Stimulated activated CD8-positive, alpha-beta memory T cell treated with anti-CD3 and anti-CD28 coated beads, Interleukin-2, amount 100 ng/mL, for 48 hours (primary cell): ENCODE results near the gene PCYT2.

Experiments
- DNase-seq, 2 donors: peaks; one replicate each; pipeline ENCODE4 v3.0.0-alpha.2; 2020; ENCODE audit warnings: low read depth in 2 of 2

The PCYT2 gene

GRCh38 chr17:81914103-81914850 lies 3.1 kb upstream of the PCYT2 start:
- DNase-seq: no peak

- DNase-seq: no peak
These were observed 2.3 kb upstream of the PCYT2 start for GRCh38 chr17:81913394-81914102.

- DNase-seq: no peak
These were observed 1.5 kb upstream of the PCYT2 start for GRCh38 chr17:81912441-81913309.

- no peak for DNase-seq
These were observed 770 bp upstream of the PCYT2 start for GRCh38 chr17:81911969-81912368.

GRCh38 chr17:81910840-81911276 lies 341 bp downstream of the PCYT2 start:
- no peak for DNase-seq

GRCh38 chr17:81909966-81910839 lies 996 bp downstream of the PCYT2 start:
- DNase-seq: no peak

- DNase-seq: no peak
These were observed 2.0 kb downstream of the PCYT2 start for GRCh38 chr17:81909231-81909630.

- DNase-seq: no peak
These were observed 2.4 kb downstream of the PCYT2 start for GRCh38 chr17:81908793-81909192.

GRCh38 chr17:81907219-81908145 lies 3.7 kb downstream of the PCYT2 start:
- DNase-seq: no peak

- DNase-seq: no peak
These were observed 4.6 kb downstream of the PCYT2 start for GRCh38 chr17:81906476-81907218.

GRCh38 chr17:81905993-81906392 lies 5.2 kb downstream of the PCYT2 start:
- DNase-seq: no peak

- DNase-seq: no peak
These were observed 5.7 kb downstream of the PCYT2 start for GRCh38 chr17:81905424-81905875.

GRCh38 chr17:81904600-81905423 lies 6.4 kb downstream of the PCYT2 start:
- DNase-seq: no peak

- no peak for DNase-seq
These were observed 7.2 kb downstream of the PCYT2 start for GRCh38 chr17:81903896-81904599.

- no peak for DNase-seq
These were observed 7.8 kb downstream of the PCYT2 start for GRCh38 chr17:81903415-81903831.

GRCh38 chr17:81902653-81903414 lies 8.4 kb downstream of the PCYT2 start:
- DNase-seq: no peak

- no peak for DNase-seq
These were observed 9.1 kb downstream of the PCYT2 start, which contains the start of gene NPB for GRCh38 chr17:81902023-81902652. NPB (plus strand) TSS chr17:81902238; CDS start chr17:81902278, 40 bp downstream.
